ENCODE data around the gene FAM234A. TPM values are rescaled to one million over a fixed set of nuclear protein-coding genes. Genes with fewer than 3 reads are reported as not detected.
A peak's percentile ranks its signal among the peaks of the same experiment; 100 is the strongest.

The FAM234A gene
- total RNA-seq, 1 donor from 2014 or later = 72.3 TPM

GRCh38 chr16:273547-274421 is 39.2 kb downstream of the FAM234A start:
- Mint-ChIP-seq H3K36me3 (ENCODE audit: low read depth, unreplicated experiment) (peaks cover 4% of the 10 kb centered on the region), H3K9me3 (ENCODE audit: unreplicated experiment) (no peaks in the 10 kb centered on the region), H3K4me1 (ENCODE audit: unreplicated experiment) (no peaks in the 10 kb centered on the region), H3K4me3 (ENCODE audit: unreplicated experiment) (no peak overlapping the region), H3K27me3 (ENCODE audit: unreplicated experiment) (peaks cover 15% of the 10 kb centered on the region), H3K27ac (ENCODE audit: unreplicated experiment) (no peak overlapping the region)
- DNase-seq (ENCODE audit: low spot score) = no peak
- no peak for TF ChIP-seq CTCF (IDR thresholded peaks at IDR 0.05; ENCODE audit: unreplicated experiment)

GRCh38 chr16:275041-275641 is 40.5 kb downstream of the FAM234A start:
- TF ChIP-seq CTCF (IDR thresholded peaks at IDR 0.05; ENCODE audit: unreplicated experiment) = no peak
- Mint-ChIP-seq H3K27me3 (ENCODE audit: unreplicated experiment) (peaks cover 14% of the 10 kb centered on the region), H3K27ac (ENCODE audit: unreplicated experiment) (no peak overlapping the region), H3K4me3 (ENCODE audit: unreplicated experiment) (no peak overlapping the region), H3K36me3 (ENCODE audit: low read depth, unreplicated experiment) (peaks cover 4% of the 10 kb centered on the region), H3K9me3 (ENCODE audit: unreplicated experiment) (no peaks in the 10 kb centered on the region), H3K4me1 (ENCODE audit: unreplicated experiment) (no peaks in the 10 kb centered on the region)
- no peak for DNase-seq (ENCODE audit: low spot score)

GRCh38 chr16:275786-276232 is 41.2 kb downstream of the FAM234A start, which contains the start of gene RGS11:
Gene RGS11, minus strand, starts transcription at chr16:275944. Its CDS starts 33 bp downstream, at chr16:275911.
- no peak for DNase-seq (ENCODE audit: low spot score)
- H3K27ac Mint-ChIP-seq (ENCODE audit: unreplicated experiment) = no peak within 1 kb of the TSS
- H3K27me3 Mint-ChIP-seq (ENCODE audit: unreplicated experiment) = peaks cover 14% of the 10 kb centered on the region
- H3K4me3 Mint-ChIP-seq (ENCODE audit: unreplicated experiment) = peak within 1 kb of the TSS; percentile 51
- H3K36me3 Mint-ChIP-seq (ENCODE audit: low read depth, unreplicated experiment) = peaks cover 4% of the 10 kb centered on the region
- H3K9me3 Mint-ChIP-seq (ENCODE audit: unreplicated experiment) = no peaks in the 10 kb centered on the region
- no peaks in the 10 kb centered on the region for H3K4me1 Mint-ChIP-seq (ENCODE audit: unreplicated experiment)
- TF ChIP-seq CTCF (IDR thresholded peaks at IDR 0.05; ENCODE audit: unreplicated experiment) = no peak

GRCh38 chr16:276426-277077 is 41.9 kb downstream of the FAM234A start:
- no peaks in the 10 kb centered on the region for H3K9me3 Mint-ChIP-seq (ENCODE audit: unreplicated experiment)
- H3K4me1 Mint-ChIP-seq (ENCODE audit: unreplicated experiment) = no peaks in the 10 kb centered on the region
- no peak for DNase-seq (ENCODE audit: low spot score)
- peaks cover 14% of the 10 kb centered on the region for H3K27me3 Mint-ChIP-seq (ENCODE audit: unreplicated experiment)
- peaks cover 4% of the 10 kb centered on the region for H3K36me3 Mint-ChIP-seq (ENCODE audit: low read depth, unreplicated experiment)
- H3K27ac Mint-ChIP-seq (ENCODE audit: unreplicated experiment) = no peak overlapping the region
- TF ChIP-seq CTCF (IDR thresholded peaks at IDR 0.05; ENCODE audit: unreplicated experiment) = no peak
- peak overlapping the region; percentile 51 for H3K4me3 Mint-ChIP-seq (ENCODE audit: unreplicated experiment)
